Left ventricle myocardium inferior (tissue), 1 donor: ENCODE results near the gene IFITM5. TPM values are rescaled to one million over a fixed set of nuclear protein-coding genes. Genes with fewer than 3 reads are reported as not detected.

Experiments used
- DNase-seq: peaks from one replicate; pipeline ENCODE4 v3.0.0-alpha.2; 2020
- H3K27ac ChIP-seq: fragments of 200-600 bp; replicated peaks from 2 replicates; pipeline ENCODE4 v1.8.0; 2021
- H3K27me3 ChIP-seq: fragments of 200-600 bp; 2 replicates; pipeline ENCODE4 v1.8.0; 2021; ENCODE audit warnings: low read depth
- H3K36me3 ChIP-seq: fragments of 200-600 bp; 2 replicates; pipeline ENCODE4 v1.8.0; 2021
- H3K4me1 ChIP-seq: fragments of 200-600 bp; 2 replicates; pipeline ENCODE4 v1.8.0; 2021
- H3K4me3 ChIP-seq: fragments of 200-600 bp; 2 replicates; pipeline ENCODE4 v1.8.0; 2021; ENCODE audit warnings: mild to moderate bottlenecking, moderate library complexity
- H3K9me3 ChIP-seq: fragments of 200-600 bp; replicated peaks from 2 replicates; pipeline ENCODE4 v1.8.0; 2021
- CTCF ChIP-seq: fragments of 200-600 bp; IDR thresholded peaks from 2 replicates; pipeline ENCODE4 v1.8.0; 2021; ENCODE audit warnings: antibody characterized with exemption, mild to moderate bottlenecking, borderline replicate concordance
- intact Hi-C: fragments of 100-400 bp; cut with micrococcal nuclease; formaldehyde crosslinking; loops from one replicate; pipeline ENCODE4 v1.11.0; 2022
- total RNA-seq: library from RNA; stranded (reverse); fragmentation: NEBNext Ultra II Directional; extraction: Animal tissue kit (Norgen Biotek cat#: 25700); gene quantifications from one replicate; pipeline ENCODE4 v1.2.1, GENCODE V29; 2021
- donor health status: DM: no; HTN: yes; CAD: no; lungs with severe emphysema.

The IFITM5 gene
- total RNA-seq, 1 donor from 2014 or later: not detected

- H3K36me3 ChIP-seq: no peaks in the 10 kb centered on the region
- H3K27me3 ChIP-seq: peaks cover 64% of the 10 kb centered on the region
- TF ChIP-seq CTCF: no peak
- intact Hi-C loops: no loop called here
- no peak overlapping the region for H3K4me3 ChIP-seq
- peak; percentile 15 for DNase-seq
- no peak overlapping the region for H3K27ac ChIP-seq
- H3K4me1 ChIP-seq: peaks cover 36% of the 10 kb centered on the region
- no peaks in the 10 kb centered on the region for H3K9me3 ChIP-seq
Observed at GRCh38 chr11:299951-300735, 817 bp upstream of the IFITM5 start.

- Histone ChIP-seq H3K9me3 (no peaks in the 10 kb centered on the region), H3K4me1 (peaks cover 28% of the 10 kb centered on the region), H3K27ac (peak overlapping the region; percentile 36), H3K4me3 (no peak overlapping the region), H3K36me3 (no peaks in the 10 kb centered on the region), H3K27me3 (peaks cover 72% of the 10 kb centered on the region)
- TF ChIP-seq CTCF: no peak
- peak; percentile 17 for DNase-seq
- intact Hi-C loops: no loop called here
Observed at GRCh38 chr11:298406-299065, 790 bp downstream of the IFITM5 start.

GRCh38 chr11:297586-298405, 1.5 kb downstream of the IFITM5 start:
- peaks cover 70% of the 10 kb centered on the region for H3K27me3 ChIP-seq
- peak overlapping the region; percentile 36 for H3K27ac ChIP-seq
- peak; percentile 46 for DNase-seq

GRCh38 chr11:297051-297585, 2.2 kb downstream of the IFITM5 start:
- intact Hi-C loops: no loop called here
- TF ChIP-seq CTCF: no peak
- peak overlapping the region; percentile 6 for H3K4me3 ChIP-seq
- no peaks in the 10 kb centered on the region for H3K36me3 ChIP-seq
- DNase-seq: peak; percentile 16
- H3K27me3 ChIP-seq: peaks cover 67% of the 10 kb centered on the region
- no peaks in the 10 kb centered on the region for H3K9me3 ChIP-seq
- H3K4me1 ChIP-seq: peaks cover 28% of the 10 kb centered on the region
- H3K27ac ChIP-seq: no peak overlapping the region

More at GRCh38 chr11:297586-298405, 1.5 kb downstream of the IFITM5 start:
- peak overlapping the region; percentile 6 for H3K4me3 ChIP-seq
- intact Hi-C loops: no loop called here
- TF ChIP-seq CTCF: no peak
- H3K4me1 ChIP-seq: peaks cover 28% of the 10 kb centered on the region
- H3K9me3 ChIP-seq: no peaks in the 10 kb centered on the region
- no peaks in the 10 kb centered on the region for H3K36me3 ChIP-seq
